ENCODE data around the gene MYMX.

MYMX gene

DNA sequence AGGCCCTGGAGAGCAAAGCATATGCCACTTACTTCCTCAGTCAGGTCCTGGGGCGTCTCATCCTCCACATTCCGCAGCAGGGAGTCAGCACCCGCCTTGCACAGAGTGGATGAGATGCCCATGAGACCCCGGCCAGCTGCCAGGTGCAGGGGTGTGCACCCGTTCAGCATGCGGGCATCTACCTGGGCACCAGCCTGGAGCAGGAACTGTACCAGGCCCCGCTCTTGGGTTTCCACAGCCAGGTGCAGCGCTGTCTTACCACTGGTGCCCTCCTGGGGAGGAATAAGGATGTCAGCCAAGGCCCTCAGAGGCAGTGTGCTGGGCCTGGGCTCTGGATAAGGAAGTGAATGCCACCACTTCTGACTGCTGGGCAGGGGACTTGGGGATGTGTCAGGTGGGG lies 43.3 kb downstream of the MYMX start:
- no peak for TF ChIP-seq POLR2A (IDR thresholded peaks at IDR 0.05; ENCODE audit: low read depth, low read length)
- DNase-seq (ENCODE audit: insufficient read length, low spot score) (no peak), FAIRE-seq (no peak)

DNA sequence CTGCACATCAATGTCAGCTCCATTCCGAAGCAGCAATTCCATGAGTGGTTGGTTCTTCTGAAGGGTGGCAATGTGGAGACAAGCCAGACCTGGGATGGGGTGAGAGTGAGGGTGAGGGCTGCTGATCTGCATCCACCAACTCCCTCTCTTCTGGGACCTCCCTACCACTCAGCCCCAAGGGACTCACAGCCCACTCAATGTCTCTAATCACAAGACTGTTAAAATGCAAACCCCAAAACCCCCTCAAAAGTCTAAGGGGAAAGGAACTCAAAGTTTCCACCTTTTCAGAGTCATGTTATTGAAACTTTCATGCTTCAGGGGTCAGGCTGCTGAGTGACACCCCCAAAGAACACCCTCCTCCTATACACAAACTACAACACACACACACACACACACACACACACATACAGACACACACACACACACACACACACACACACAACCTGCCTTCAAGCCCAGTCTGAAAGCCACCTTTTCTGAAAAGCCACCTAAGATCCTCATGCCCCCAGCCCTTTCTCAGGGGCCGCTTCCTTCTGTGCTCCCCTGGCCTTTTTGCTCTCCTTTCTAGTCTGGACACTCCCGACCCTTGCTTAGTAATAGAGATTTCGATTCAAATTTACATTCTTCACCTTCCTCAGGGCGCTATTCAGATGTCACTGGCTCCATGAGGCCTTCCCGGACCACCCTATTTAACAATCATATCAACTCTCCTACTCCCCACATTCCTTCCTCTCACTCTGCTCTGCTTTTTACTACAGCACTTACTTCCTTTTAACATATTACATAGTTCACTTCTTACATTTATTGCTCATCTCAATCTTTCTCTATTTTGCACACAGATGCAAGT lies 43.9 kb downstream of the MYMX start:
- FAIRE-seq = no peak
- TF ChIP-seq POLR2A (IDR thresholded peaks at IDR 0.05; ENCODE audit: low read depth, low read length) = no peak
- no peak for DNase-seq (ENCODE audit: insufficient read length, low spot score)

DNA sequence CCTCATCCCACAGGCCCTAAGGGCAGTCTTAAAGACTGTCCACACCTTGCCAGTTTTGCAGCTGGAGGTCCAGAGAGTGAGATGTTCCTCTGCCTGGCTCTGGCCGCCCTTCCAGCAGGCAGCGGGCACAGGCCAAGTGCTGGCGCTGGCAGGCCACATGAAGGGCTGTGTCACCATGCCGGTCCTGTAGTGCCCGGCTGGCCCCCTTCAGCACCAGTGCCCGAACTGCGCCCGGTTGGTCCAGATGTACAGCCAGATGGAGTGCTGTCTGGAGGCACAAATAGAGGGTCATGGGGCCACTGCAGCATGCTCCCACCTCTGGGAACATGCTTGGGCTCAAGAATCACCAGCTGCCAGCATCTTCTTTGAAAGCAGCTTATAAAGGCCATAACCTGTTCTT lies 44.9 kb downstream of the MYMX start:
- no peak for DNase-seq (ENCODE audit: insufficient read length, low spot score)
- no peak for FAIRE-seq
- TF ChIP-seq POLR2A (IDR thresholded peaks at IDR 0.05; ENCODE audit: low read depth, low read length) = no peak

DNA sequence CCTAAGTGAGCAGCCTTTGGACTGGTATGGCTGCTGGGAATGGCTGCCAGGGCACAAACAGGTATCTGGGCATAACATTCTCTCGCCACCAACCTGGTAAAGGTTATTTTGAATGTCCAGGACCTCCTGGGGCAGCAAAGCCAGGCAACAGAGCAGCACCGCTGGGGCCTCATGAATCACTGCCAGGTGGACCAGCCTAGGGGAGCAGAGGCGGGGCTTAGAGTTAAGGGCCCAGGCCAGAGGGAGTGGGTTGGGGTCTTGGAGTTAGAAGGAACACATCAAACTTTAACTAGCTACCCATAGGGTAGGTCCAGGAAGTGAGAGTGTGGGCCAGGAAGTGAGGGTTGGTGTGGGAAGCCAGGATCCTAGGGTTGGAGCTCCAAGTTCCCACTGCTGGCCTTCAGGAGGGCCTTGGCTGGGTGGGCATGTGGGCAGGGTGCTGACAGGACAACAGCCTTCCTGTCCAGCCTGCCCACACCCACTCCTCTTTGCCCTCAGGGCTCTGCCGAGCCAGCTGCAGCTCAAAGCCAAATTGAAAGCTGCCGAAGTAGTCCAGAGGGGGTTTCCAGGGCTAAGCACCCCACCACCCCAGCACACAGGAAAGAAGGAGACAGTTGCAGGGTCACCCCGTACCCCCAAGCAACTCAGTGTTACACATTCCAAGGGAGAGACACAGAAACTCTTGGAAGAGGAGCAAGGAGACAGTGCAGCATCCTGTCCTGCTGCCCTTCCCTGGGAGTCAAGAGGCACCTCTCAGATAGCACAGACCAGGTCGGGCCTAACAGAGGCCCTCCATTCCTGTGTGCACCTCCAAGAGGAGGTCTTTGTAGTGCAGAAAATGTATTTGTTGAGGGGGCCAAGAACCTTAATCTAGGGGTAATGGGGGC lies 46.0 kb downstream of the MYMX start:
- 0 out of 2 replicates have a peak, but pooled peaks have one; percentile 9 for TF ChIP-seq POLR2A (IDR thresholded peaks at IDR 0.05; ENCODE audit: low read depth, low read length)
- DNase-seq (ENCODE audit: insufficient read length, low spot score) (no peak), FAIRE-seq (no peak)

DNA sequence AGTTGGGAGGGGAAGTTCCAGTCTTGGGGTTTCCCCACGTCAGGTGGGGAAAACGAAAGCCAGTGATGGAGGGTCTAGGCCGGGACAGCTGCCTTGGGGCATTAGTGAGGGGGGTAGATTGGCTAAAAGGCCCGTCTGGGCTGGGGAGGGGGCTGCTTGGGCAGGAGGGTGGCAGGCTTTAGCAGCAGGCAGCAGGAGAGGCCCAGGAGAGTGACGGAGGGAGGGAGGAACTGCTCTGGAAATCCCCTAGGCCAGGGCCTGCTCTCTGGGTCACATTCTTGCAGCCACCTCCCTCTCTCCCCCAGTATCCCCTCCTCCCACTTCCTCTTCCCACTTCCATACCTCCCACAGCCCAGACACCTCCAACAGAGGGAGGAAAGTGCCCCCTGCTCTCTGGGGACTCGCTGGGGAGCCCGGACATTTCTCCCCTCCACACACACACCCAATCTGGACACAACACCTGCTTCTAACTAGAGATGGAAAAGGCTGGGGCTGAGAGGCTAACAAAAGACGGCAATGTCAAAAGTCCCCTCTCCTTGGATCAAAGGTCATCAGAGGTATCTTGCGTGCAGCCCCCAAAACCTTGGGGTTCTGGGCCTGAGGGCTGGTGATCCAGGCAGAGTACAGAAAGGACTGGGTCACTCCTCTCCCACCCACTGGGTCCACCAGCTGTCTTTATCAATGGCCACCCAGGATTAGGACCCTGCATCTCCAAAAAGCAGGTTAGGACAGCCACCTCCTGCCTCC lies 46.8 kb downstream of the MYMX start:
- FAIRE-seq (no peak), DNase-seq (ENCODE audit: insufficient read length, low spot score) (no peak)
- no peak for TF ChIP-seq POLR2A (IDR thresholded peaks at IDR 0.05; ENCODE audit: low read depth, low read length)

DNA sequence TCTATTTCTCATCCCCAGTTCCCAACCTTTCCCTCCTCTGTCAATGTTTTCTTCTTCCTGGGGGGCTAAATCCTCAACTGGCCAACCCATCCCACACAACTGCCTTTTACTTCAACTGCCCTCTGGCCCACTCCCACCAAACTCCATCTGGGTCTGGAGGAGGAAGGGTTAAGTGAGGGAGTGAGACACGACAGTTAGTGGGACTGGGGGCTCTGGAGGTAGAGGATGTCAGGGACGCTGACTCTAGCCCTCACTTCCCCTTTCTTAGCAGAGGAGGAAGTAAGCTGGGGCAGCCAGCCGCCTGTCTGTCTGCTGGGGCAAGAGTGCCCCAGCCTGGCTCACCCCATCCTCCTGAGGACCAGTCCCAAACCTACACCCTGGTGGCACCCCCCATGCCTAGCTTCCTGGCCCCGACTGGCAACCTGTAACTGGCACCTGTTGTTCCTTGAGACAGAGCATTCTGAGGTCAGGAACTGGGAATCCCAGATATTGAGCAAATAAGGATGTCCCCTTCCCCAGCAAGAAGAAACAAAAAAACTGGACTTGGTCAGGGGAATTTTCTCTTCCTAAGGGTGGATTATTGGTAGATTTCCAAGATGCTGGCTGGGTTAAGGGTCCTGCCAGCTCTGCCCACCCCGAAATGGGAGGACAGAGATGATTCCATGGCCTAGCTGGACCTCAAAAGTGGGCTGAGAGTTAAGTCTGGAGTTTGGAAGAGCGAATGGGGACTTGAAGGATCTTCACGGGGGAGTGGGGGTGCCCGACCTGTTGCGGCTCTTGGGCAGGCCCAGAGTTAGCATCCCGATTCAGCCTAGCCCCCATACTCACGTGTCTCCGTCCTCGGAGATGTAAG lies 47.7 kb downstream of the MYMX start:
- no peak for FAIRE-seq

DNA sequence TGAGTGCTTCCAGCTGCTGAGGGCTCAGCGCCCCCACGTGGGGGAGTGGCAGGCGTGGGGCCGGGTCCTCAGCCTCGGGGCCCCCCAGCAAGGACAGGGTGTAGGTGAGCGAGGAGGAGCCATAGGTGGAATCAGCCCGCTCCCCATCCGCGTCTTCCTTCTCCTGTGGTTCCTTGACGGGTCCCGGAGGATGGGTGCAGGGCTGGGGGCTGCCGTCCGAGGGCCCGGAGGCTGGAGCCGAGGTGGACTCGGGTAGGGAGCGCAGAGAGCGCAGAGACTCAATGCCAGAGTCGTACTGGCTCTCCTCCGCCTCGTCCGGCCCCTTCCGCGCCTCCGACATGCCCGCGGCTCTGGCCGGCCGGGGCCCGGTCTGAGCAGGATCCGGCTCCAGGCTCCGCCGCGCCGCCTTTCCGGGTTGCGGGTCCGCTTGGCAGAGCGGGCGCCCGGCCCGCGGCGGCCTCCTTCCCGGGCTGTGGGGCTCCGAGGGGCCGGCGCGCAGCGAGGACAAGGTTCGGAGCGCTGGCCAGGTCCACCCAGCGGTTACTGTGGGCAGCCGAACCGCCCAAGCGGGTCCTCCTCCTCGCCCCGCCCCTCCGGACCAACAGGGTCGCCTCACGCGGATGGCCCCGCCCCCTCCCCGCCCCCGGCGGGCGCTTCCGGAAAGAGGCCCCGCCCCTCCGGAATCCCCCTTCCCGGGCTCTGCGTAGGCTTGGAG lies 48.4 kb downstream of the MYMX start, which contains the start of gene NFKBIE:
Gene NFKBIE, minus strand, starts transcription at position 545 of the 715 bp plus-strand sequence. Its CDS starts 205 bp downstream, at position 340.
- DNase-seq (ENCODE audit: insufficient read length, low spot score) = peak; percentile 100
- TF ChIP-seq POLR2A (IDR thresholded peaks at IDR 0.05; ENCODE audit: low read depth, low read length) = peak; percentile 98
- FAIRE-seq = no peak

More for the DNA sequence above, 47.7 kb downstream of the MYMX start:
- DNase-seq (ENCODE audit: insufficient read length, low spot score) = no peak
- no peak for TF ChIP-seq POLR2A (IDR thresholded peaks at IDR 0.05; ENCODE audit: low read depth, low read length)

DNA sequence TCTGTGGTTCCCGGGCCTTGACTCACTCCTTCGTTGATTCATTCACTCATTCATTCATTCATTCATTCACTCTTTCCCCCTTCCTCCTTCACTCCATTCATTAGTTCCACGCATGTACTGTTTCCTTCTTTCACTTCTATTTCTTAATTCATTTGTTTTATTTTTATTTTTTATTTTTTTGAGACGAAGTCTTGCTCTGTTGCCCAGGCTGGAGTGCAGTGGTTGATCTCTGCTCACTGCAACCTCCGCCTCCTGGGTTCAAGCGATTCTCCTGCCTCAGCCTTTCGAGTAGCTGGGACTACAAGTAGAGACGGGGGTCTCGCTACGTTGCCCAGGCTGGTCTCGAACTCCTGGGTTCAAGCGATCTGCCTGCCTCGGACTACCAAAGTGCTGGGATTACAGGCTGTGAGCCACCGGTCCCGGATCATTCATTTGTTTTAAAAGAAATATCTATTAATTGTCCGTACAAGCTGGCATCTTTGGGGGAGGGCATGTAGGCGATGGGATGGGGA lies 49.1 kb downstream of the MYMX start:
- DNase-seq (ENCODE audit: insufficient read length, low spot score) = no peak
- no peak for TF ChIP-seq POLR2A (IDR thresholded peaks at IDR 0.05; ENCODE audit: low read depth, low read length)
- no peak for FAIRE-seq

DNA sequence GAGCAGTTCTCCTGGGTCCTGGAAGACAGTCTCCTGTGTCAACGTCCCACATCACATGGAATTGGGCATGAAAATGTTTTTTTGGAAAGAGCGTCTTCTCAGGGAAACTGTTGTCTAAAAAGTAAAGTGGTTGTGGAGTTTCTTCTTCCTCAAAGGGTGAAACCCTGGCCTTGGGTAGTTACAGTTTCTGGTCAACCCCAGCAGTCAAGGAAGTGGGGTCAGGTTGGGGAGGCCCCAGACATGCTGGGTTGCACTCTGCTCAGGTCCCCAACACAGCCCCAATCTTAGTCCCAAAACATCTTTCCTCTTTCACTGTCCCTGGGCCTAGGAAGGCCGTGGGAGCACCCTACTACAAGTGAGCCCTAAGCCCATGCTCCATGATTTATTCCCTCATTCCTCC lies 49.6 kb downstream of the MYMX start:
- FAIRE-seq (no peak), DNase-seq (ENCODE audit: insufficient read length, low spot score) (no peak)
- TF ChIP-seq POLR2A (IDR thresholded peaks at IDR 0.05; ENCODE audit: low read depth, low read length) = no peak

DNA sequence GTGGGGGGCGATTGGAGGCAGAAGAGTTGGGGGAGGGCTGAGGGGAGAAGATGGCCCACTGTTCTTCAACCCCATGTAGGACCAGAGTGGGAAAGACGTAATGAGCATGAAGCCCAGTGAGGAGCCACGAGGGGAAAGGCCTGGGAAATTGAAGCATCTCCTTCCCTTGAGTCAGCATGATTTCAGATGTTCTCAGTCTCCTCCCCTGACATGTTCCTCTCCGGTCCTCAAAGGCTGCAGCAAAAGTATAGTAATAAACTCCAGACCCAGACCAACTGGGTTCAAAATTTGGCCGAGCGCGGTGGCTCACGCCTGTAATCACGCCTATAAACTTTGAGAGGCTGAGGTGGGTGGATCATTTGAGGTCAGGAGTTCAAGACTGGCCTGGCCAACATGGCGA lies 50.5 kb downstream of the MYMX start:
- TF ChIP-seq POLR2A (IDR thresholded peaks at IDR 0.05; ENCODE audit: low read depth, low read length) = no peak
- no peak for DNase-seq (ENCODE audit: insufficient read length, low spot score)
- no peak for FAIRE-seq

All from H54 (cell line).